ENCODE measurements around the gene MACF1.
A peak's percentile ranks its signal among the peaks of the same experiment; 100 is the strongest.

Gene MACF1

DNA sequence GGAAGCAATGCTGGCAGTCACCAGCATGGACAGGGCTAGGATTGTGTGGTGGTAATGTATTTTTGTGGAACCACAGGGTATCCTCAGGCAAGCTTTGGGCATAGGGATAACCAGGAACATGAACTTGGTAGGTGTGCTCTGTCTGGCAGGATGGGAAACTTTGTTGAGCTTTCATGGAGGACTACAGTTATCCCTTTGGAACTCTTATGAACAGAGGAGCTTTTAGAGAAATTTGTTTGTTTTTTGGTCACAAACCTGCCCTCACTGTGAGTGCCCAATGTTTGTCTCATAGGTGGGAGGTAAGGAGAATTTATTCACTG, 54.4 kb downstream of the MACF1 start:
- no peak for DNase-seq (ENCODE audit: low spot score)
- TF ChIP-seq, protein P1, sequence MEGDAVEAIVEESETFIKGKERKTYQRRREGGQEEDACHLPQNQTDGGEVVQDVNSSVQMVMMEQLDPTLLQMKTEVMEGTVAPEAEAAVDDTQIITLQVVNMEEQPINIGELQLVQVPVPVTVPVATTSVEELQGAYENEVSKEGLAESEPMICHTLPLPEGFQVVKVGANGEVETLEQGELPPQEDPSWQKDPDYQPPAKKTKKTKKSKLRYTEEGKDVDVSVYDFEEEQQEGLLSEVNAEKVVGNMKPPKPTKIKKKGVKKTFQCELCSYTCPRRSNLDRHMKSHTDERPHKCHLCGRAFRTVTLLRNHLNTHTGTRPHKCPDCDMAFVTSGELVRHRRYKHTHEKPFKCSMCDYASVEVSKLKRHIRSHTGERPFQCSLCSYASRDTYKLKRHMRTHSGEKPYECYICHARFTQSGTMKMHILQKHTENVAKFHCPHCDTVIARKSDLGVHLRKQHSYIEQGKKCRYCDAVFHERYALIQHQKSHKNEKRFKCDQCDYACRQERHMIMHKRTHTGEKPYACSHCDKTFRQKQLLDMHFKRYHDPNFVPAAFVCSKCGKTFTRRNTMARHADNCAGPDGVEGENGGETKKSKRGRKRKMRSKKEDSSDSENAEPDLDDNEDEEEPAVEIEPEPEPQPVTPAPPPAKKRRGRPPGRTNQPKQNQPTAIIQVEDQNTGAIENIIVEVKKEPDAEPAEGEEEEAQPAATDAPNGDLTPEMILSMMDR (IDR thresholded peaks at IDR 0.05; ENCODE audit: extremely low read depth, missing control alignments): no peak

DNA sequence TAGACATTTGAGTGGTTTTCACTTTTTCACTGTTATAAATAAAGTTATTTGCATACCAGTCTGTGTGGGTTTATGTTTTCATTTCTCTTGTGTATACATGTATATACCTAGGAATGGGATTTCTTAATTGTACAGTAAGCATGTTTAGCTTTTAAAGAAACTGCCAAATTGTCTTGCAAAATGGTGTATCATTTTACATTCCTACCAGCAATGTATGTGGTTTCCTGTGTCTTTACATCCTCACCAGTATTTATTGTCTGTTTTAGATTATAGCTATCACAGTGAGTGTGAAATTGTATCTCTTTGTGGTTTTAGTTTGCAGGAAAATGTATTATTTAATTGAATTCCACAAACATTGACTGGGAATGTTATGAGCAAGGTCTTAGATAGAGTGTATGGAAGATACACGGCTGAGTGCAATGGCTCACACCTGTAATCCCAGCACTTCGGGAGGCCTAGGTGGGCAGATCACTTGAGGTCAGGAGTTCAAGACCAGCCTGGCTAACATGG, 57.3 kb downstream of the MACF1 start:
- no peak for DNase-seq (ENCODE audit: low spot score)
- TF ChIP-seq, protein P1 (IDR thresholded peaks at IDR 0.05; ENCODE audit: extremely low read depth, missing control alignments): no peak

DNA sequence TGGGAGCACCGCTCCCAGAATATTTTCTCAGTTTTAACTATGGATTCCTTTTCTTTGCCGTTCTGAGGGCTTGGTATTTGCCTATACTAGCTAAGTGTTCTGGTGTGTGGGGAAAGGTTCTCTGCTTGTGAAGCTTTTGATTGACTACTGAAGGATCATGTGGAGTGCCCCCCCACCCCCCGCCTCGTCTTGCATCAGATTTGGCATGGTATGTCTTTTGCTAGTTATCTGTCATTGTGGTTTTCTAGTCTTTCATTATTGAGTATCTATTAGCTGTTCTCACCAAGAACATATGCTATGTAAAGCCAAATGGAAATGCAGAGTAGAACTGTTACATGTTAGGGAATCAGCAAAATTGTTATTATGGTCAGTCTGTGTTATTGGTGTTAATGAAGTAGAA, 58.3 kb downstream of the MACF1 start:
- DNase-seq (ENCODE audit: low spot score): no peak
- TF ChIP-seq, protein P1 (IDR thresholded peaks at IDR 0.05; ENCODE audit: extremely low read depth, missing control alignments): no peak

DNA sequence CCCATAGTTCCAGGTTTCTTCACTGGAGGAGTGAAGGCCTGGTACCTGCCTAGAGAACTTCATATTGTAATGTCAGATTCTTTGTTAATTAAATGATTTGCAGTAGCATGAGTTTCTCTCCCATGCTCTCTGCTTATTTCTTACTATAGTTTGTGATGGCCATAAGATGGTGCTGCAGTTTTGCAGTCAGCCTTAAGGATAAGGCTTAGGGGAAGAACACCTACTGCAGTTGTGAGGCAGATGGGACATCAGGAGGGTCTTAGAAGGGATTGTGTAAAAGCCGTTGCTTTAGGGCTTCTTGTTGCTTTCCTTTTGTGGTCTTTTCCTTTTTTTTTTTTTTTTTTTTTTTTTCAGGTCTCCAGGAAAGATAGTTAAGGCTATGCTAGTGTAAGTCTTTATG, 61.8 kb downstream of the MACF1 start:
- DNase-seq (ENCODE audit: low spot score): no peak
- TF ChIP-seq, protein P1 (IDR thresholded peaks at IDR 0.05; ENCODE audit: extremely low read depth, missing control alignments): peak; percentile 18

DNA sequence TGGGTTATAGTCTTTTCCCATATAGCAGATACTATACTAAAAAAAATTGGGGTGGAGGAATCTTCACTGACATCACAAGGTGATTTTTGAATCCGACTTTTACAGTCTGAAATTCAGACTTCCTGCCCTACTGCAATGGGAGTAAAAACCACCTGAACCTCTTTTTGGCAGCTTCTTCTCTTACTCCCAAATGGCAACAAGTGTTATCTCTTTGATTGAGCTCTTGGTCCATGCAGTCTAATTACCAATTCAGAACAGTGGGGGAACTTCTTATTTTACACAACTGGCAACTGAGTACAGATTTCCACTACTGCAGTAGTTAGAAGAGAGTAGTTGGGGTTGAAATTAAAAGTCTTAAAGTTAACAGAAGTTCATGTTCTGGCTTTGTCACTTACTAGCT, 62.3 kb downstream of the MACF1 start:
- TF ChIP-seq, protein P1 (IDR thresholded peaks at IDR 0.05; ENCODE audit: extremely low read depth, missing control alignments): no peak
- DNase-seq (ENCODE audit: low spot score): no peak

DNA sequence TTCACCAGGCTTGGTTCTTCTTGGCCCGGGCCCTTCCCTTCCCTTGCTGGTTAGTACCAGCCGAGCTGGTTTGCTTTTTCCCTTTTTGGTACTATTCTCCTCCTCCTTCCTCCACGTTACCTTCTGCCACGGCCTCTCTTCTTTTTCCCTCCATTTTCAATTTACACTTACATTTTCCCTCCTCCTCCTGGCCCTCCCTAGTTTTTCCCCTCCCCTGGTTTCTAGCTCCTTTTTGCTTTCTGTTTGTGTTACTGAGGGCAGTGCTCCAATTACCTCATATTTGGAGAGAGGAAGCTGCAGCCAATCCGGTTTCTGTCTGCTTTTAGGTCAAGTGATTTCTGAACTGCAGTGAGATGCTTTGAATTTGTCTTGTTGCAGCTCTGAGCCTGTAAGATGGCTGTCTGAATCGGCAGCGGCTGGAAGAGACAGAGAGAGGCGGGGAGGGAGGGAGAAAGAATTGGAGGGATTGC, 63.7 kb downstream of the MACF1 start:
- peak; percentile 45 for DNase-seq (ENCODE audit: low spot score)
- TF ChIP-seq, protein P1 (IDR thresholded peaks at IDR 0.05; ENCODE audit: extremely low read depth, missing control alignments): no peak

DNA sequence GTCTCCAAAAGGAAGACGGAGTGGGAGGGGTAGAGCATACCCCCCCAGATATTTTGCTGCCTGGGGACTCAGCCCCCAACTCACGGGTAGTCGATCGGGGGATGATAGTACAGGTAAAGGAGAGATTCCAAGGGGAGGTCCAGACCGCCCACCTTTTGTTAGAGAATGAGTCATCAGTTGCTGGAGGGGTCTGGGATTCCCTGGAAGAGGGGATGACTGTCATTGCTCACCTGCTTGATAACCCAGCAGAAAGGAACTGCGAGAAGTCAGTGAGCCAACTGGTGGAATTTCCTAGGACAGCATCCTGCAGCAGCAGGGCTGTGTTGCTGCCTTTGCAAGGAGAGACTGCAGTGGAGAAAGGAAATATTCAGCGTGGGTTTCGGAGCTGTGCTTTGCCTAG, 64.4 kb downstream of the MACF1 start:
- TF ChIP-seq, protein P1 (IDR thresholded peaks at IDR 0.05; ENCODE audit: extremely low read depth, missing control alignments): no peak
- no peak for DNase-seq (ENCODE audit: low spot score)
